Sigmoid colon (tissue), 7 donors: Measurements from ENCODE around the gene PGAP2. TPM values are rescaled to one million over a fixed set of nuclear protein-coding genes. Genes with fewer than 3 reads are reported as not detected.

Source experiments
- DNase-seq: peaks from one replicate; pipeline ENCODE4 v3.0.0-alpha.2; 2019
- H3K27ac ChIP-seq, 4 donors: fragments of 200-600 bp; sonication (generic); one replicate each; pipeline ENCODE4 v1.5.1; 2016 to 2019; ENCODE audit warnings: mild to moderate bottlenecking in 1 of 4
- H3K27me3 ChIP-seq, 3 donors: fragments of 200-600 bp; sonication (generic); one replicate each; pipeline ENCODE4 v1.5.1; 2019; ENCODE audit warnings: mild to moderate bottlenecking in 1 of 3
- H3K36me3 ChIP-seq, 4 donors: fragments of 200-600 bp; sonication (generic); one replicate each; pipeline ENCODE4 v1.5.1; 2016 to 2019
- H3K4me1 ChIP-seq, 4 donors: fragments of 200-600 bp; sonication (generic); one replicate each; pipeline ENCODE4 v1.5.1; 2017 to 2019
- H3K4me3 ChIP-seq, 4 donors: fragments of 200-600 bp; sonication (generic); one replicate each; pipeline ENCODE4 v1.5.1; 2017 to 2019; ENCODE audit warnings: mild to moderate bottlenecking in 2 of 4, moderate library complexity in 1 of 4
- H3K9me3 ChIP-seq, 4 donors: fragments of 200-600 bp in 3 of 4; sonication (generic) in 3 of 4; one replicate each; pipeline versions ENCODE4 v1.5.1 to v1.6.1; 2013 to 2019
- CTCF ChIP-seq, 4 experiments: fragments of 450-650 bp in 3 of 4; fragments of 200-600 bp in 1 of 4; IDR thresholded peaks; one replicate each; pipeline ENCODE4 v1.5.1; 2016 to 2019; ENCODE audit warnings: antibody characterized with exemption in 4 of 4, mild to moderate bottlenecking in 3 of 4, moderate library complexity in 2 of 4
- EP300 ChIP-seq, 4 donors: sonication (generic); formaldehyde crosslinking; IDR thresholded peaks; one replicate each; pipeline ENCODE4 v1.6.1; 2017; ENCODE audit warnings: antibody characterized with exemption in 4 of 4
- POLR2A ChIP-seq, 2 donors: fragments of 450-650 bp; IDR thresholded peaks; one replicate each; pipeline ENCODE4 v1.6.1; 2016; ENCODE audit warnings: antibody characterized with exemption in 2 of 2, mild to moderate bottlenecking in 2 of 2, moderate library complexity in 2 of 2
- POLR2AphosphoS5 ChIP-seq, 4 donors: sonication (generic); formaldehyde crosslinking; IDR thresholded peaks; one replicate each; pipeline ENCODE4 v1.6.1; 2017; ENCODE audit warnings: antibody characterized with exemption in 4 of 4
- WGBS, 2 donors: extraction: QIAGEN DNeasy Blood & Tissue Kit; methylation state at CpG; one replicate each; pipeline ENCODE4 v1.1.7; 2013; 5-methylcytosine and 5-hydroxymethylcytosine counted together
- intact Hi-C: fragments of 100-400 bp; cut with DNase I; formaldehyde crosslinking; loops from one replicate; pipeline ENCODE4 v1.15.1; 2023
- polyA plus RNA-seq, 3 donors: library from polyadenylated mRNA; stranded (reverse); fragments of 200-250 nt; gene quantifications; one replicate each; pipeline ENCODE4 v1.2.3, GENCODE V29; 2013
- total RNA-seq, 4 donors: library from RNA; depleted of rRNA; stranded (reverse); fragments of >200 nt; gene quantifications; one replicate each; pipeline ENCODE4 v1.1.0, GENCODE V29; 2016
- donor health status: healthy with polysubstance abuse.
- donor health status: Bipolar disorder and iron deficiency.
- donor health status: healthy.

PGAP2 gene
- total and polyA plus RNA-seq, 7 donors: 3.7 to 19.4 (median 6.9) TPM

GRCh38 chr11:3817181-3817800 lies 8.9 kb downstream of the PGAP2 start:
- no peak for DNase-seq
- intact Hi-C loops: no loop called here
- H3K27me3 ChIP-seq: no peaks in the 10 kb centered on the region
- no peak overlapping the region for H3K27ac ChIP-seq
- H3K36me3 ChIP-seq: no peaks in the 10 kb centered on the region
- H3K9me3 ChIP-seq: no peaks in the 10 kb centered on the region
- TF ChIP-seq EP300 (IDR thresholded peaks at IDR 0.05) (no peak), CTCF (IDR thresholded peaks at IDR 0.05) (no peak)
- H3K4me3 ChIP-seq: no peak overlapping the region
- no peaks in the 10 kb centered on the region for H3K4me1 ChIP-seq
- 84 to 90% methylated on average over 10 of the region's 10 CpGs for WGBS, 2 donors

DNA sequence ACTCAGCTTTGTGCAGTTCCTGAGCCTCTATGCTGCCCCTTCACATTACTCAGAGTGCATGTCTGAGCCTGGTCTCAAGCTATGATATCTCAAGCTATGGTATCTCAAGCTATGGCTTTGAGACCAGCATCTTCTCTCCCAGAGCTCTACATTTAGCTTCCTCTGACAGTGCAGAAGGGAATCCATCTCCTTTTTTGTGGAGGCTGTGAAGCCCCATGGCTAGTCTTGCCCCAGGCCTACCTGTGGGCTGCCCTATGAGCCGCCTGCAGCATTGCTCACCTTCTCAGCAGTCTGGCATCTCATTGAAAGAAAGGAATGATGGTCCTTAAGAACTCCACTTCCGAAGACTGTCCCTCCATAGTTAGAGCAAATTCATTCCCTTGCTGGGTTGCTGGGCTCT lies 12.6 kb downstream of the PGAP2 start:
- Histone ChIP-seq H3K36me3 (no peaks in the 10 kb centered on the region), H3K27me3 (no peaks in the 10 kb centered on the region), H3K27ac (no peak overlapping the region), H3K4me3 (no peak overlapping the region), H3K9me3 (no peaks in the 10 kb centered on the region), H3K4me1 (no peaks in the 10 kb centered on the region)
- no peak for TF ChIP-seq CTCF (IDR thresholded peaks at IDR 0.05)
- TF ChIP-seq EP300 (IDR thresholded peaks at IDR 0.05): no peak
- no peak for TF ChIP-seq POLR2A (IDR thresholded peaks at IDR 0.05)
- TF ChIP-seq POLR2AphosphoS5 (IDR thresholded peaks at IDR 0.05): no peak
- intact Hi-C loops: no loop called here
- WGBS, 2 donors: 98 to 99% methylated on average over 2 of the region's 2 CpGs
- no peak for DNase-seq

- DNase-seq: no peak
- Histone ChIP-seq H3K4me1 (no peaks in the 10 kb centered on the region), H3K36me3 (peaks cover 3 to 12% (median 10%) of the 10 kb centered on the region in 4 donors), H3K9me3 (no peaks in the 10 kb centered on the region), H3K27me3 (no peaks in the 10 kb centered on the region), H3K27ac (no peak overlapping the region), H3K4me3 (no peak overlapping the region)
- intact Hi-C loops: no loop called here
- no peak for TF ChIP-seq POLR2A (IDR thresholded peaks at IDR 0.05)
- no peak for TF ChIP-seq POLR2AphosphoS5 (IDR thresholded peaks at IDR 0.05)
- no peak for TF ChIP-seq EP300 (IDR thresholded peaks at IDR 0.05)
- no peak for TF ChIP-seq CTCF (IDR thresholded peaks at IDR 0.05)
- 96 to 97% methylated on average over 7 of the region's 7 CpGs for WGBS, 2 donors
Observed at GRCh38 chr11:3822312-3822711, 14.0 kb downstream of the PGAP2 start.

DNA sequence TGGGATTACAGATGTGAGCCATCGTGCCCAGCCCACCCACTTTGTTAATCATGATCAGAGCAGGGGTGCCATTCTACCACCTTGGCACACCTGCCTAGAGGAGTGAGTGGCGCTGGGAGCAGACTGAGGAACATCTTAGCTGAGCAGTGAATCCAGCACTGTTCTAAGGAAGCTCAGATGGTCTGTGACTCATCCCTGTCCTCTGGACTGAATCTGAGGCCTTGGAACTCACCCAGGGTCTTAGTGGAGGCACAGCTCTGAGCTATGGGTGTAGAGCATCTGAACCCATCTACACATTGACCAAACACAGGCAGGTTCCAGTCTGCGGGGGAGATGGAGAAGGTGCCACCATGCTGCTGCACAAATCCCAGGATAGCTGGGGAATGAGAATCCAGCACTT lies 14.9 kb downstream of the PGAP2 start:
- H3K4me3 ChIP-seq: no peak overlapping the region
- no peak for DNase-seq
- H3K27ac ChIP-seq: no peak overlapping the region
- TF ChIP-seq POLR2AphosphoS5 (IDR thresholded peaks at IDR 0.05) (no peak), POLR2A (IDR thresholded peaks at IDR 0.05) (no peak)
- H3K4me1 ChIP-seq: no peaks in the 10 kb centered on the region
- no peaks in the 10 kb centered on the region for H3K9me3 ChIP-seq
- H3K27me3 ChIP-seq: no peaks in the 10 kb centered on the region
- intact Hi-C loops: no loop called here
- 85 to 95% methylated on average over 3 of the region's 3 CpGs for WGBS, 2 donors
- peaks cover 7 to 22% (median 17%) of the 10 kb centered on the region in 4 donors for H3K36me3 ChIP-seq

GRCh38 chr11:3823762-3824506 lies 15.6 kb downstream of the PGAP2 start:
- no peak for DNase-seq
- TF ChIP-seq POLR2AphosphoS5 (IDR thresholded peaks at IDR 0.05): no peak
- TF ChIP-seq EP300 (IDR thresholded peaks at IDR 0.05): no peak
- TF ChIP-seq CTCF (IDR thresholded peaks at IDR 0.05): no peak
- TF ChIP-seq POLR2A (IDR thresholded peaks at IDR 0.05): no peak
- Histone ChIP-seq H3K9me3 (no peaks in the 10 kb centered on the region), H3K27me3 (no peaks in the 10 kb centered on the region), H3K36me3 (peaks cover 7 to 22% (median 17%) of the 10 kb centered on the region in 4 donors), H3K4me1 (no peaks in the 10 kb centered on the region), H3K4me3 (no peak overlapping the region), H3K27ac (no peak overlapping the region)
- intact Hi-C loops: no loop called here
- WGBS, 2 donors: 95 to 96% methylated on average over 30 of the region's 30 CpGs
